CD4-positive, alpha-beta T cell (primary cell): ENCODE data around the gene SUB1. TPM values are rescaled to one million over a fixed set of nuclear protein-coding genes. Genes with fewer than 3 reads are reported as not detected.
"Not testable (repeated sequence)": the region's sequence is repeated elsewhere in the genome, so short reads cannot be mapped to it uniquely, and the experiment has no call there.

Source experiments
- ATAC-seq: fragments of 200-7000 bp; cut with Tn5 transposase; one replicate; pipeline ENCODE4 v1.10.0; 2022; ENCODE audit warnings: mild to moderate bottlenecking; ENCODE audit not compliant: poor library complexity
- CTCF ChIA-PET: fragments of 350-600 bp; sonication (Branson Sonifier 250); formaldehyde crosslinking; loops from one replicate; lab custom pipeline; 2021; ENCODE audit warnings: antibody characterized with exemption, inconsistent platforms; lab: Charles Lee
- POLR2A ChIA-PET: fragments of 350-600 bp; sonication (Branson Sonifier 250); formaldehyde crosslinking; loops from one replicate; lab custom pipeline; 2021; ENCODE audit warnings: antibody characterized with exemption, inconsistent platforms; lab: Charles Lee
- DNase-seq, 14 experiments: peaks; one replicate each; pipeline ENCODE4 v3.0.0-alpha.2; 2013 to 2020; ENCODE audit warnings: mixed read lengths in 2 of 14
- H3K27ac ChIP-seq, 2 donors: one replicate each; pipeline versions ENCODE4 v1.5.1 to v1.7.0; 2013; ENCODE audit warnings: low read length in 2 of 2, low read depth in 1 of 2, mild to moderate bottlenecking in 1 of 2
- H3K27me3 ChIP-seq, 2 experiments: 1 replicate in 1 of 2; 2 replicates in 1 of 2; pipeline versions ENCODE4 v1.6.1 to v1.7.0; 2013; ENCODE audit warnings: low read length in 2 of 2, control low read depth in 1 of 2, mild to moderate bottlenecking in 1 of 2, moderate library complexity in 1 of 2; ENCODE audit not compliant: insufficient read depth in 2 of 2, control insufficient read depth in 1 of 2
- H3K36me3 ChIP-seq: one replicate; pipeline ENCODE4 v1.6.1; 2013; ENCODE audit warnings: low read length, control low read depth; ENCODE audit not compliant: insufficient read depth
- H3K4me1 ChIP-seq: one replicate; pipeline ENCODE4 v1.6.1; 2013; ENCODE audit warnings: low read length, control low read depth; ENCODE audit not compliant: insufficient read depth
- H3K4me3 ChIP-seq: one replicate; pipeline ENCODE4 v1.5.1; 2013; ENCODE audit warnings: mild to moderate bottlenecking, low read length, moderate library complexity
- H3K9me3 ChIP-seq, 2 experiments: 1 replicate in 1 of 2; 2 replicates in 1 of 2; pipeline versions ENCODE4 v1.6.1 to v1.7.0; 2013; ENCODE audit warnings: low read length in 2 of 2, mild to moderate bottlenecking in 2 of 2, control low read depth in 1 of 2, moderate library complexity in 1 of 2; ENCODE audit not compliant: control insufficient read depth in 1 of 2, insufficient read depth in 1 of 2
- H3K27ac Mint-ChIP-seq: one replicate; pipeline ENCODE4 v1.8.0; 2020; ENCODE audit warnings: mixed read lengths
- H3K27me3 Mint-ChIP-seq: one replicate; pipeline ENCODE4 v1.8.0; 2021; ENCODE audit warnings: mixed read lengths
- H3K36me3 Mint-ChIP-seq: one replicate; pipeline ENCODE4 v1.8.0; 2021; ENCODE audit warnings: low read depth, mixed read lengths
- H3K4me1 Mint-ChIP-seq: one replicate; pipeline ENCODE4 v1.8.0; 2021; ENCODE audit warnings: low read depth, mixed read lengths
- H3K4me3 Mint-ChIP-seq: one replicate; pipeline ENCODE4 v1.8.0; 2020; ENCODE audit warnings: mild to moderate bottlenecking, mixed read lengths
- H3K9me3 Mint-ChIP-seq: one replicate; pipeline ENCODE4 v1.8.0; 2020; ENCODE audit warnings: mixed read lengths
- CTCF ChIP-seq: fragments of 200-600 bp; IDR thresholded peaks from one replicate; pipeline ENCODE4 v1.8.0; 2022; ENCODE audit warnings: antibody characterized with exemption, mild to moderate bottlenecking
- intact Hi-C, 2 experiments: fragments of 100-400 bp; cut with DNase I in 1 of 2; cut with micrococcal nuclease in 1 of 2; formaldehyde crosslinking; loops; one replicate each; pipeline versions ENCODE4 v1.15.1 to v1.9.0; 2023 to 2025; cut with DNase I, micrococcal nuclease
- total RNA-seq, 174 experiments: library from RNA in 2 of 174; stranded (reverse) in 2 of 174; gene quantifications; one replicate each; pipeline ENCODE4 v1.2.3 and lab custom pipeline; 2021 to 2026

The SUB1 gene
- total RNA-seq, 2 experiments from 2014 or later = 327 to 344 TPM

GRCh38 chr5:32551194-32551593 lies 34.2 kb upstream of the SUB1 start:
- Mint-ChIP-seq H3K4me1 (peaks cover 16% of the 10 kb centered on the region), H3K27me3 (no peaks in the 10 kb centered on the region), H3K4me3 (no peak overlapping the region), H3K9me3 (no peaks in the 10 kb centered on the region), H3K36me3 (peaks cover 24% of the 10 kb centered on the region), H3K27ac (no peak overlapping the region)
- H3K4me3 ChIP-seq = no peak overlapping the region
- no peak overlapping the region for H3K27ac ChIP-seq
- TF ChIP-seq CTCF = no peak
- CTCF ChIA-PET = no interaction called here
- DNase-seq (no peak), ATAC-seq (no peak)
- POLR2A ChIA-PET = interaction anchor here (0.6 to 1.9 kb wide), 2 partner anchors 20 to 95 kb away, joined by 3 to 6 read pairs; no protein-coding TSS in a partner anchor
- no peaks in the 10 kb centered on the region for H3K4me1 ChIP-seq
- no peaks in the 10 kb centered on the region for H3K27me3 ChIP-seq
- peaks cover 0 to 10% of the 10 kb centered on the region in 2 experiments for H3K9me3 ChIP-seq
- H3K36me3 ChIP-seq = peaks cover 3% of the 10 kb centered on the region
- intact Hi-C loops = no loop called here

- Mint-ChIP-seq H3K4me1 (peaks cover 16% of the 10 kb centered on the region), H3K27me3 (no peaks in the 10 kb centered on the region), H3K36me3 (peaks cover 24% of the 10 kb centered on the region), H3K9me3 (no peaks in the 10 kb centered on the region), H3K27ac (no peak overlapping the region), H3K4me3 (no peak overlapping the region)
- DNase-seq = no peak
- Histone ChIP-seq H3K4me1 (no peaks in the 10 kb centered on the region), H3K9me3 (peaks cover 0 to 10% of the 10 kb centered on the region in 2 experiments), H3K4me3 (no peak overlapping the region), H3K27ac (no peak overlapping the region), H3K27me3 (no peaks in the 10 kb centered on the region), H3K36me3 (peaks cover 3% of the 10 kb centered on the region)
- no peak for ATAC-seq
- intact Hi-C loops = no loop called here
- TF ChIP-seq CTCF = no peak
- ChIA-PET POLR2A (interaction anchor here (0.6 to 1.9 kb wide), 3 partner anchors 21 to 96 kb away, joined by 3 to 6 read pairs (median 3); partner anchors contain the start of gene SUB1), CTCF (no interaction called here)
Observed at GRCh38 chr5:32551865-32552264, 33.5 kb upstream of the SUB1 start.

- H3K9me3 Mint-ChIP-seq, H3K27me3 Mint-ChIP-seq, ATAC-seq, intact Hi-C loops, H3K4me1 ChIP-seq, H3K4me3 Mint-ChIP-seq, H3K27me3 ChIP-seq, H3K27ac Mint-ChIP-seq, CTCF ChIA-PET, H3K27ac ChIP-seq, H3K4me3 ChIP-seq, H3K36me3 ChIP-seq, DNase-seq: not testable (repeated sequence)
- H3K36me3 Mint-ChIP-seq = peaks cover 24% of the 10 kb centered on the region
- H3K9me3 ChIP-seq = peaks cover 0 to 10% of the 10 kb centered on the region in 2 experiments
- POLR2A ChIA-PET = interaction anchor here (1.9 kb wide), 1 partner anchor 21 kb away, joined by 6 read pairs; no protein-coding TSS in a partner anchor
- H3K4me1 Mint-ChIP-seq = peaks cover 16% of the 10 kb centered on the region
Observed at GRCh38 chr5:32552491-32552890, 32.9 kb upstream of the SUB1 start.

GRCh38 chr5:32552936-32553335 lies 32.4 kb upstream of the SUB1 start:
- no peak overlapping the region for H3K27ac Mint-ChIP-seq
- intact Hi-C loops = no loop called here
- peaks cover 3% of the 10 kb centered on the region for H3K36me3 ChIP-seq
- peaks cover 16% of the 10 kb centered on the region for H3K4me1 Mint-ChIP-seq
- peaks cover 24% of the 10 kb centered on the region for H3K36me3 Mint-ChIP-seq
- TF ChIP-seq CTCF = no peak
- POLR2A ChIA-PET = interaction anchor here (1.9 kb wide), 1 partner anchor 22 kb away, joined by 6 read pairs; no protein-coding TSS in a partner anchor
- DNase-seq (no peak), ATAC-seq (no peak)
- H3K4me3 Mint-ChIP-seq = no peak overlapping the region
- CTCF ChIA-PET = no interaction called here
- no peaks in the 10 kb centered on the region for H3K27me3 Mint-ChIP-seq
- no peak overlapping the region for H3K4me3 ChIP-seq
- no peak overlapping the region for H3K27ac ChIP-seq
- H3K27me3 ChIP-seq = no peaks in the 10 kb centered on the region
- H3K9me3 ChIP-seq = peaks cover 0 to 10% of the 10 kb centered on the region in 2 experiments
- H3K9me3 Mint-ChIP-seq = no peaks in the 10 kb centered on the region
- no peaks in the 10 kb centered on the region for H3K4me1 ChIP-seq

- H3K27me3 Mint-ChIP-seq, H3K4me3 Mint-ChIP-seq, ATAC-seq, DNase-seq, H3K4me1 ChIP-seq, POLR2A ChIA-PET, CTCF ChIA-PET, H3K27me3 ChIP-seq, H3K36me3 ChIP-seq, intact Hi-C loops, H3K27ac ChIP-seq, H3K27ac Mint-ChIP-seq, H3K9me3 Mint-ChIP-seq, H3K4me3 ChIP-seq: not testable (repeated sequence)
- H3K9me3 ChIP-seq = peaks cover 0 to 10% of the 10 kb centered on the region in 2 experiments
- H3K4me1 Mint-ChIP-seq = peaks cover 16% of the 10 kb centered on the region
- H3K36me3 Mint-ChIP-seq = peaks cover 24% of the 10 kb centered on the region
Observed at GRCh38 chr5:32554181-32554780, 31.1 kb upstream of the SUB1 start.
